ENCODE results near the gene HMX1. TPM values are rescaled to one million over a fixed set of nuclear protein-coding genes. Genes with fewer than 3 reads are reported as not detected.

Gene HMX1
- total and polyA plus RNA-seq, 2 donors (not counting 1 experiment from before 2014, with no cell fraction given): not detected

- H3K79me2 ChIP-seq (ENCODE audit: control insufficient read depth, insufficient read depth, low read length): no peaks in the 10 kb centered on the region
These were observed 29.9 kb downstream of the HMX1 start for GRCh38 chr4:8841678-8842268.

More at GRCh38 chr4:8841678-8842268, 29.9 kb downstream of the HMX1 start:
- H3K4me3 ChIP-seq (ENCODE audit: control extremely low read depth in 1 of 5, extremely low read depth in 1 of 5, insufficient read depth in 1 of 5, low read depth in 2 of 5, low read length in 4 of 5): no peak overlapping the region
- no peak overlapping the region for H3K27ac ChIP-seq (ENCODE audit: low read length in 2 of 2)
- CTCF ChIA-PET: no interaction called here
- no peak overlapping the region for H2AFZ ChIP-seq (ENCODE audit: insufficient read depth, low read depth, low read length, poor library complexity, severe bottlenecking)
- Mint-ChIP-seq H3K27me3 (peaks cover 2% of the 10 kb centered on the region), H3K4me3 (no peak overlapping the region), H3K27ac (no peak overlapping the region), H3K9me3 (ENCODE audit: insufficient read depth) (peaks cover 3% of the 10 kb centered on the region), H3K4me1 (no peaks in the 10 kb centered on the region)
- 91% methylated on average over 3 of the region's 3 CpGs for WGBS (ENCODE audit: insufficient coverage)
- no peaks in the 10 kb centered on the region for H4K20me1 ChIP-seq (ENCODE audit: control insufficient read depth, insufficient read depth, low read length, poor library complexity, severe bottlenecking)
- no peak overlapping the region for H3K9ac ChIP-seq (ENCODE audit: low read length)
- no peak overlapping the region for H3K4me2 ChIP-seq (replicated peaks; ENCODE audit: low read depth, low read length, poor library complexity, severe bottlenecking)
- POLR2A ChIA-PET: no interaction called here
- intact Hi-C loops (cut with micrococcal nuclease): no loop called here
- H3K36me3 ChIP-seq (replicated peaks in 1 of 2; ENCODE audit: control extremely low read depth in 1 of 2, control insufficient read depth in 1 of 2, extremely low read depth in 1 of 2, insufficient read depth in 2 of 2, low read length in 1 of 2): no peaks in the 10 kb centered on the region
- no peaks in the 10 kb centered on the region for H3K4me1 ChIP-seq (ENCODE audit: control insufficient read depth in 2 of 2, insufficient read depth in 2 of 2, low read length in 2 of 2)
- TF ChIP-seq EZH2 (IDR thresholded peaks at IDR 0.05; ENCODE audit: borderline replicate concordance, insufficient read depth, low read depth, low read length, poor library complexity, severe bottlenecking): no peak
- no peak for TF ChIP-seq CTCF (IDR thresholded peaks at IDR 0.05)
- peaks cover 0 to 25% (median 0%) of the 10 kb centered on the region in 3 donors for H3K9me3 ChIP-seq (ENCODE audit: control extremely low read depth in 1 of 3, control insufficient read depth in 2 of 3, insufficient read depth in 1 of 3, low read length in 2 of 3)
- ATAC-seq (ENCODE audit: low read depth) (no peak), DNase-seq (no peak)
- H3K27me3 ChIP-seq (replicated peaks in 1 of 4; ENCODE audit: control extremely low read depth in 1 of 4, control insufficient read depth in 3 of 4, insufficient read depth in 4 of 4, low read length in 3 of 4): no peaks in the 10 kb centered on the region

Measured in B cell (primary cell).